DND-41 (cell line): ENCODE data around the gene ECHS1.
"Not testable (repeated sequence)": the region's sequence is repeated elsewhere in the genome, so short reads cannot be mapped to it uniquely, and the experiment has no call there.

Experiments used
- ATAC-seq: fragments of 200-7000 bp; cut with Tn5 transposase; 3 replicates; pipeline ENCODE4 v1.9.1; 2021; ENCODE audit warnings: low read depth; ENCODE audit not compliant: insufficient read depth
- DNase-seq: peaks from one replicate; pipeline ENCODE4 v3.0.0-alpha.2; 2020
- H2AFZ ChIP-seq: 2 replicates; pipeline ENCODE4 v1.6.0; 2012; ENCODE audit warnings: low read depth, low read length
- H3K27ac ChIP-seq: 2 replicates; pipeline ENCODE4 v1.5.1; 2012; ENCODE audit warnings: low read length, inconsistent platforms
- H3K27me3 ChIP-seq: fragments of 200-600 bp; sonication (generic); 2 replicates; pipeline ENCODE4 v1.6.0; 2012; ENCODE audit warnings: low read length, mild to moderate bottlenecking, inconsistent platforms; ENCODE audit not compliant: insufficient read depth, poor library complexity
- H3K36me3 ChIP-seq: 2 replicates; pipeline ENCODE4 v1.5.1; 2012; ENCODE audit warnings: low read length, inconsistent platforms; ENCODE audit not compliant: insufficient read depth
- H3K4me1 ChIP-seq: 2 replicates; pipeline ENCODE4 v1.5.1; 2012; ENCODE audit warnings: mild to moderate bottlenecking, low read length; ENCODE audit not compliant: insufficient read depth
- H3K4me2 ChIP-seq: 2 replicates; pipeline ENCODE4 v1.6.0; 2012; ENCODE audit warnings: mild to moderate bottlenecking, moderate library complexity, low read length, inconsistent platforms; ENCODE audit not compliant: insufficient read depth
- H3K4me3 ChIP-seq, 2 experiments: fragments of 200-600 bp in 1 of 2; shearing (Covaris generic) in 1 of 2; 2 replicates each; pipeline ENCODE4 v1.5.1; 2012 to 2016; ENCODE audit warnings: inconsistent platforms in 2 of 2, low read length in 2 of 2, mild to moderate bottlenecking in 2 of 2, low read depth in 1 of 2, moderate library complexity in 1 of 2
- H3K79me2 ChIP-seq: 2 replicates; pipeline ENCODE4 v1.6.0; 2012; ENCODE audit warnings: low read length, inconsistent platforms; ENCODE audit not compliant: insufficient read depth
- H3K9ac ChIP-seq: 2 replicates; pipeline ENCODE4 v1.6.0; 2012; ENCODE audit warnings: low read depth, mild to moderate bottlenecking, inconsistent platforms, low read length, moderate library complexity
- H3K9me3 ChIP-seq: 2 replicates; pipeline ENCODE4 v1.5.1; 2012; ENCODE audit warnings: low read length, moderate library complexity, mild to moderate bottlenecking, inconsistent platforms; ENCODE audit not compliant: insufficient read depth, severe bottlenecking
- H4K20me1 ChIP-seq: 2 replicates; pipeline ENCODE4 v1.6.0; 2012; ENCODE audit warnings: low read length; ENCODE audit not compliant: insufficient read depth
- EZH2 ChIP-seq: IDR thresholded peaks from 3 replicates; pipeline ENCODE4 v1.6.1; 2012; ENCODE audit warnings: borderline replicate concordance, low read depth, mild to moderate bottlenecking, moderate library complexity, low read length, inconsistent platforms; ENCODE audit not compliant: severe bottlenecking
- TF ChIP-seq, protein P1 (sequence below): IDR thresholded peaks from 2 replicates; pipeline ENCODE4 v1.5.1; 2012; ENCODE audit warnings: borderline replicate concordance, low read length, moderate library complexity, mild to moderate bottlenecking; ENCODE audit not compliant: poor library complexity, severe bottlenecking; ENCODE audit errors: extremely low read depth

The ECHS1 gene

DNA sequence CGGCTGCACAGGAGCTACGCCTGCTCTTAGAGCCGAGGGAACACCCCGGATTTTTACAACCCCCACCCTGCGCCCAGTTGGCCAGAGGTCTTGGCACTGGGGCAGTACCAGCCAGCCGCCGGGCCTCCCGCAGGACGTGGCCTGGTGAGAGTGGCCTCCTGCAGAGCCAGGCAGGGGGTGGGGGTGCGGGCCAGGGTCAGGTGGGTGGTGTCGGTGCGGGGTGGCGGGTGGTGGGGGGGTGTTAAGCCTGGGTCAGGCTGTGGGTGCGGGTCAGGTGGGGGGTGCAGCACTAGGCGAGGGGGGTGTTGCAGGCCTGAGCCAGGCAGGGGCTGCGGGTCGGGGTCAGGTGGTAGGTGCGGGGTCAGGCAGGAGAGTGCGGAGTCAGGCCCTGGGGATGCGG, 647 bp downstream of the ECHS1 start:
- Histone ChIP-seq H3K79me2 (peaks cover 6% of the 10 kb centered on the region), H3K9ac (peak overlapping the region; percentile 42; the same call in 1 of the 2 replicates), H3K4me2 (peak overlapping the region; percentile 77), H3K9me3 (no peaks in the 10 kb centered on the region), H3K36me3 (peaks cover 33% of the 10 kb centered on the region), H3K27me3 (no peaks in the 10 kb centered on the region), H3K4me1 (peaks cover 21% of the 10 kb centered on the region), H2AFZ (no peak overlapping the region), H3K27ac (no peak overlapping the region), H3K4me3 (peak overlapping the region; percentile 12 to 92; a peak in 3 of 4 replicates), H4K20me1 (no peaks in the 10 kb centered on the region)
- TF ChIP-seq, protein P1, sequence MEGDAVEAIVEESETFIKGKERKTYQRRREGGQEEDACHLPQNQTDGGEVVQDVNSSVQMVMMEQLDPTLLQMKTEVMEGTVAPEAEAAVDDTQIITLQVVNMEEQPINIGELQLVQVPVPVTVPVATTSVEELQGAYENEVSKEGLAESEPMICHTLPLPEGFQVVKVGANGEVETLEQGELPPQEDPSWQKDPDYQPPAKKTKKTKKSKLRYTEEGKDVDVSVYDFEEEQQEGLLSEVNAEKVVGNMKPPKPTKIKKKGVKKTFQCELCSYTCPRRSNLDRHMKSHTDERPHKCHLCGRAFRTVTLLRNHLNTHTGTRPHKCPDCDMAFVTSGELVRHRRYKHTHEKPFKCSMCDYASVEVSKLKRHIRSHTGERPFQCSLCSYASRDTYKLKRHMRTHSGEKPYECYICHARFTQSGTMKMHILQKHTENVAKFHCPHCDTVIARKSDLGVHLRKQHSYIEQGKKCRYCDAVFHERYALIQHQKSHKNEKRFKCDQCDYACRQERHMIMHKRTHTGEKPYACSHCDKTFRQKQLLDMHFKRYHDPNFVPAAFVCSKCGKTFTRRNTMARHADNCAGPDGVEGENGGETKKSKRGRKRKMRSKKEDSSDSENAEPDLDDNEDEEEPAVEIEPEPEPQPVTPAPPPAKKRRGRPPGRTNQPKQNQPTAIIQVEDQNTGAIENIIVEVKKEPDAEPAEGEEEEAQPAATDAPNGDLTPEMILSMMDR, result no peak
- TF ChIP-seq EZH2, result no peak
- ATAC-seq, result no peak
- DNase-seq, result no peak

DNA sequence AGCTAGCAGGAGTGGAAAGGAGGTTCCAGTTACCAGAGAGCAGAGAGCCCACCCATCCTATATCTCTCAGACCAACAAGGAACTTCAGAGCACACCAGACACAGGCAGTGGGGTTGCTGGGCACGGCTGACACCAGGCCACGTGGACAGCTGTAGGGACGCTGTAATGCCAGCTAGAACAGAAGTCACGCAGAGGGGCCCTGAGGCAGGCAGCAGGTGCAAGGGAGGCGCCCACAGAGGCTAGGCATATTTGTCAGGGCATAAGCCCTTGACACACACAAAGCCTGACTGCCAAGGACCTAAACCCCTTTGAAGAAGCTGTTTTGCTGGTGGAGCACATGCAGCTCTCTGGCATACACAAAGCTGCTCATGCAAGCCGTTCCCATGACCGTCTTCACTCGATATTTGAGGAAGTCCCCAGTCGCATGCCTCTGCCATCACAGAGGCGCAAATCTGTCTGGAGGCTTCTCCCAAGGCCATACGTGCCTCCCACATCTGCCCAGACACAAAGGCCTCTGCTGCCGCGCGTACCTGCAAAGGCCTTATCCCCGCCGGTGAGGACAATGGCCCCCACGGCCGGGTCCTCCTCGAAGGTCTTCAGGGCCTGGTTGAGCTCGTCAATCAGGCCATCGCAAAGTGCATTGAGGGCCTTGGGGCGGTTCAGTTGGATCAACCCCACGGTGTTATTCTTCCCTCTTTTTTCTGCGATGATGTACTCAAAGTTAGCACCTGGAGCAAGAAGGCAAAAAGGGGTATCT, 2.9 kb downstream of the ECHS1 start:
- TF ChIP-seq, protein P1, result no peak
- TF ChIP-seq EZH2, result no peak
- no peak overlapping the region for H3K4me3 ChIP-seq
- H2AFZ ChIP-seq, result no peak overlapping the region
- H3K4me1 ChIP-seq, result peaks cover 17% of the 10 kb centered on the region
- no peak overlapping the region for H3K9ac ChIP-seq
- H3K36me3 ChIP-seq, result peaks cover 51% of the 10 kb centered on the region
- H4K20me1 ChIP-seq, result no peaks in the 10 kb centered on the region; the same call in 1 of the 2 replicates
- no peaks in the 10 kb centered on the region for H3K27me3 ChIP-seq
- H3K27ac ChIP-seq, result no peak overlapping the region
- H3K4me2 ChIP-seq, result no peak overlapping the region
- no peak for DNase-seq
- ATAC-seq, result no peak
- no peaks in the 10 kb centered on the region for H3K9me3 ChIP-seq
- H3K79me2 ChIP-seq, result peaks cover 6% of the 10 kb centered on the region

DNA sequence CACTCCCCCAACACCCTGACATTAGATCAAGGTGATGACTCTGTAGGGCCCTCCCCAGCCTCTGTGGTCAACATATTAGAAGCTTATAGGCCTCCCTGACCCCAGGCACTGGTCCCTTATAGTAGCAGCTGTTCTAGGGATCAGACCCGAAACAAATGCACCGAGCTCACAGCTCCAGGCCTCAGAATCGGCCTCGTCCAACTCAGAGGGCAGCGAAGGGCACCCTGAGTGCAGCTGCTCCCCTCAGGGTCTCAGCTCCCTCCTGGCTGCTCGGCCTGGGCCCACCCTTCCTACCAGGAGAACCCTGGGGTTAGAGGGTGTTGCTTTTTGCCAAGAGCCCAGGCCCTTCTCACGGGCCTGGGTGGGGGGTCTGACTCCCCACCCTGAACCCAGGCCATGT, 5.0 kb downstream of the ECHS1 start:
- Histone ChIP-seq H3K27me3 (no peaks in the 10 kb centered on the region), H3K36me3 (peaks cover 66% of the 10 kb centered on the region), H3K4me2 (no peak overlapping the region), H2AFZ (no peak overlapping the region), H4K20me1 (no peaks in the 10 kb centered on the region; the same call in 1 of the 2 replicates), H3K4me3 (no peak overlapping the region), H3K27ac (no peak overlapping the region), H3K9ac (no peak overlapping the region), H3K79me2 (peaks cover 6% of the 10 kb centered on the region), H3K4me1 (peaks cover 10% of the 10 kb centered on the region), H3K9me3 (no peaks in the 10 kb centered on the region)
- TF ChIP-seq, protein P1, result no peak
- no peak for TF ChIP-seq EZH2
- no peak for ATAC-seq
- no peak for DNase-seq

DNA sequence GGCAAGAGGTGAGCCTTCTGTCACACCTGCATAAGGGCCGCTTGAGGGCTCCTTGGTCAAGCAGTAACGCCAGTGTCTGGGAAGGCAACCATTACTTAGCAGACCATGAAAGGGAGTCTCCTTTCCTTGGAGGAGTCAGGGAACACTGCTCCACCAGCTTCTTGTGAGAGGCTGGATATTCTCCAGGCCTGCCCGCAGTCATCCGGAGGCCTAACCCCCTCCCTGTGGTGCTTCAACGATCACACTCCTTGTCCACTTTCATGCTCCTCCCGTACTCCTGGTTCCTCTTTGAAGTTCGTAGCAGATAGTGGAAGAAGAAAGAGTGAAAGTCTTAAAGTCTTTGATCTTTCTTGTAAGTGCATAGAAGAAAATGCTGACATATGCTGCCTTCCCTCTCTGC, 5.7 kb downstream of the ECHS1 start:
- not testable (repeated sequence) for H3K27me3 ChIP-seq, H3K4me3 ChIP-seq, H3K4me1 ChIP-seq, H3K9ac ChIP-seq, H3K4me2 ChIP-seq, H2AFZ ChIP-seq, H3K27ac ChIP-seq, H3K79me2 ChIP-seq, H4K20me1 ChIP-seq, ATAC-seq, DNase-seq, H3K9me3 ChIP-seq
- H3K36me3 ChIP-seq, result peaks cover 73% of the 10 kb centered on the region
